GM20431 (cell line): ENCODE measurements around the gene ENPP3.

Source experiments
- in situ Hi-C: fragments of 300-500 bp; cut with MseI, MboI; formaldehyde crosslinking; loops from one replicate; pipeline ENCODE4 v1.15.0; 2020; ENCODE audit warnings: low sequenced_read_pairs; ENCODE audit not compliant: unreplicated experiment

The ENPP3 gene

GRCh38 chr6:131761060-131761761 lies 124.1 kb downstream of the ENPP3 start:
- in situ Hi-C loops, result no loop called here

DNA sequence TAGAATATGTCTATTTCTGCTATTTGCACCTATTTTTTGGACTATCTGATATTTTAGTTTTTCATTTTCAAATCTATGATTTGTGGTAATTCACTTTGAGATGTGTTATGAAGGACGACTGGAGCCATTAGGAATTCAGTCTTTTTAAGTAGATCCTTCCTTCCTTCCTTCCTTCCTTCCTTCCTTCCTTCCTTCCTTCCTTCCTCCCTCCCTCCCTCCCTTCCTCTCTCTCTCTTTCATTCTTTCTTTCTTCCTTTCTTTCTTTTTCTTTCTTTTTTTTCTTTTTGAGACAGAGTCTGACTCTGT lies 124.6 kb downstream of the ENPP3 start:
- in situ Hi-C loops, result no loop called here

GRCh38 chr6:131762984-131763383 lies 125.9 kb downstream of the ENPP3 start:
- in situ Hi-C loops, result no loop called here

DNA sequence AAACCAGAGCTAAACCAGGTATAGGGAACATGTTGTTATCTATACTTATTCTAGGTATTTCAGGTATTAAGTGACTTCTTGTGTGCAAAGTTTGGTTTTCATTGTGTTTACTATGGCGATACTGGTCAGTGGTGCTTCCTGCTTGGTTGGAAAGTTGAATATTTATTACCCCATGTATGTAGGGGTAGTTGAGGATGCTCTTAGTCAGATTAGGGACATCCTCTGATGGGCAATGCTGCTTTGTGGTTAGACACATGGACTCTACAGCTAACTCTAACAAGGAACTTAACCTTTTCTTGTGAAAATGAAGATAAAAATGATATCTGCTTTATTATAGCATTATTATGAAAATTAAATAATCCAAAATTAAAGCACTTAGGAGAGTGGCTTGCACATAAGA lies 126.6 kb downstream of the ENPP3 start:
- in situ Hi-C loops, result no loop called here

DNA sequence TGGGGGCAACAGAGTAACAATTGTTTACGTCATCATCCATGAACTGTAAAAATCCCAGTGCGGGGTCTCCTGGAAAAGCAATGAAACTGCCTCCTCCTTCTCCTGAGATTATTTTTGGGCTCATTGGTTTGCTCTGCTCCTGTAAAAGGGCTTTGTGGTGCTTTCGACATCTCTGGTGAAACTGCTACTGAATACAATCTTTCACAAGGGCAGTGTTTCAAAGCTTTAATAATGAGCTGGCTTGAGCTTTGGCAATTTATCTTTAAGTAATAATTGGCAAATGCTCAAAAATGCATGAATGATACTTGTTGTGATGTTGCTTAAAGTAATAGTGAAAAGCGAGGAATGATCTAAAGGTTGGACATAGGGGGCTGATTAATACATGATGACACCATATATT lies 127.2 kb downstream of the ENPP3 start:
- in situ Hi-C loops, result no loop called here

- in situ Hi-C loops, result no loop called here
These were observed 128.1 kb downstream of the ENPP3 start for GRCh38 chr6:131765081-131765803.

GRCh38 chr6:131765804-131766135 lies 128.7 kb downstream of the ENPP3 start:
- in situ Hi-C loops, result no loop called here

DNA sequence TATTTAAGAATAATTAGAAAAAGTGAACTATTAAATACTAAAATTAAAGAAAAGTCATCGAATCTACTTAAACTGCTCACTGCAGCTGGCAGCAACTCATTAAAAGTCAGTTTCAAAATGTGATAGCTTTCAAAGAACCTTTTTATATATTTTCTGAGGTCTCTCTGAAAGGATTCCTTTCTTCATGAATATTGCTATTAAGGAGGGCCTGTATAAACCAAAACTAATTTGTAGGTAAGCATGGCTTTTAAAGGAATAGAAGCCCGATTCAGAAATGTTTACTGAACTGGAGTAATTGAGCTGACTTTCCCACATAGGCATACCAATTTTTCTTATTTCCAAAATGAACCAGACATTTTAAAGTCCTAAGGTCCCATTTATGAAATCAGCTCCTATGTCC lies 129.5 kb downstream of the ENPP3 start:
- in situ Hi-C loops, result no loop called here

DNA sequence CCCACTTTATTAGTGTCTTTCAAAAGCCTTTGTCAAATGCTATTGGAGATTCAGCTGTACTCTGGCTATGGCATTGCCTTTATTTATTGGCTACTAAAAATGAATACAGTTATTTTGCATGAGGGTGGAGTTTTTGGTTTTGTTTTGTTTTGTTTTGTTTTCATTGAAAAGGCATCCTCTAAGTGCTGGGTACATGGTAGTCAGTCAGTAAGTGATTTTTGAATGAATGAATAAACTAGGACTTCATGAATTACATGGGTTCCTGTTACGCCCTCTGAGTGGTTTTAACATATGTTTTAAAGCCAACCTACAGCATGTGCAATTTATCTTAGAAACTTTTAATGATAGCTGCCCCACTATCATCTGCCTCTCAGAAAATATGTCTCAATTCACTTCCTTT lies 131.9 kb downstream of the ENPP3 start:
- in situ Hi-C loops, result no loop called here

DNA sequence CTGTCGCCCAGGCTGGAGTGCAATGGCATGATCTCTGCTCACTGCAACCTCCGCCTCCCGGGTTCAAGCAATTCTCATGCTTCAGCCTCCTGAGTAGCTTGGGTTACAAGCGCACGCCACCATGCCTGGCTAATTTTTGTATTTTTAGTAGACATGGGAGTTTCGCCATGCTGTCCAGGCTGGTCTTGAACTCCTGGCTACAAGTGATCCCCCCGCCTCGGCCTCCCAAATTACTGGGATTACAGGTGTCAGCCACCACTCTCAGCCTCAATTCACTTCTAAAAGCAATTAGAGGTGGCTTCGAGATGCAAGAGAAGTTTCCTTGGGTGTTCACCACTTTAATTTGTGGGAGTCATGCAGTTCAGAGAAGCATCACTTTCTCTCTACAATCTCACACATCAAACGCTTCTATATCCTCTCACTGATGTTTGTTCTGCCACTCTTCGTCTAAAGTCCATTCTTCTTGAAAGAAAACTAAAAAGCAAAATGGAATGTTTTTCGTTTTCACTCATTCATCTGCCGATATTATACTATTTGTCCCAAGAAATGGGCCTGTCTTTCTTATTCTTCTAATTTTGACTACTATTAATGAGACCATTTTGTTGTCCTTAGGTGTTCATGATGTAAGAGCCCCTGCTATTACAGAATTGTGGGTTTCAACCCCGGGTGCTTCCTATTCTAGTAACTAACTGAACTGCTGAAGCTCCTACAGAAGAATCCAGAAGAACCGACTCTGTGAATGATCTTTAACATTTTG lies 132.5 kb downstream of the ENPP3 start:
- in situ Hi-C loops, result no loop called here

DNA sequence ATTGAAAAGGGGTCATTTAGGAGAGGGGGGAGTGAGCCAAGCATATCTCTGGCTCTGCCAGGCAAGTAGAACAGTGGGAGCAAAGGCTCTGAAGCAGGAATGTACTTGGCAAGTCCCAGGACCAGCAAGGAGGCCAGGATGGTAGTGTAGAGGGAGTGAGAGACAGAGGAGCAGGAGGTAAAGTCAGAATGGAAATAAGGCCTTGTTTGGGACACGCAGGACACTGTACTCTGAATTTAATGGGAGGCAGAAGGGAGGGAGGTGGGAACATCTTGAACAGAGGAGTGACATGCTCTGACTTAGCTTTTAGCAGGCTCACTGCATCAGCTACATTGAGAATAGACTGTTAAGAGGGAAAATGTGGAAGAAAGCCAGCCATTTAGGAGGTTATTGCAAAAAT lies 133.7 kb downstream of the ENPP3 start:
- in situ Hi-C loops, result no loop called here

DNA sequence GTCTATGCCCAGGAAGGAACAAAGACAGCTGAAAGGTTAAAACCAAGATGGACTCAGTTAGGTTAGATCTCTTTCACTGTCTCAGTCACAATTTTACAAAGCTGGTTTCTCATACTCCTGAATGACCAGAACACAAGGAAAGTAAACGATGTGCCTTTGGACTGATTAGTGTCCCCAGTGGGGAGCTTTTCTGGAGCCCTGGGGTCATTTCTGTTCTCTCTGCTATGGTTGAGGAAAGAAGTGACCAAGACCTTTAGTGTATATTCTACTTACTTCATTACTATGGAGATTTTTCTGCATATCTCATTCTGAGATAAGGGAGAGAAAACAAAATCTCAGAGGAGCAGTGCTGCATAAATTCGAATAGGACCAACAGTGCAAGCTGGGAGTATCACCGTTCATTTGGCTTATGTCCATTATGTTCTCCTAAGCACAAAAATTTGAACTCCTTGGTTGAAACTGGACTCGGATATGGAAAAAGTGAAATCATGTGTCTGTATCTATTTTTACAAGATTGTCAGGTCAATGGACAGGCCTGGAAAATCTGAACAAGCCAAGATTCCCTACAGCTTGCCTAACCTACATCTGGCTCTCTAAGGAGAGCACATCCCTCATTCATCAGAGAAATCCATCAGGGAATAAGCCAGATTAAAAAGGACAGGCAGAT lies 136.3 kb downstream of the ENPP3 start:
- in situ Hi-C loops, result no loop called here

DNA sequence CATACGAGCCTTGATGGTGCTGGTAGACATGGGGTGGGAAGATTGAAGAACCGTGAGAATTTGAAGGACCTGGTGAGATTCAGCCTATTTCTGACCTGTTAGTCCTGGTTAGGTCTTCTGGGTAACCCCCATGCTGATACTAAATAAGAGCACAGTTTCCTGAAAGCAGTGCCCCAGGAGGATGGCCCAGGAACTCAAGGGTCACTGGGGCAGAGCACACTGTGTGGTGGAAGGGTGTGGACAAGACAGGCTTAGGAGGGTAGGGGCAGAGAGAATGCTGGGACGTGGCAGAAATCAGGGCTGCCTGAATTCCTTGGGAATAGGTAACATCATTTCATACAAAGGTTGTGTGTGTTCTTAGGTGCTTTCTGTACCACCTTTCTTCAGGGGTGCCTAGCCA lies 138.8 kb downstream of the ENPP3 start:
- in situ Hi-C loops, result no loop called here

DNA sequence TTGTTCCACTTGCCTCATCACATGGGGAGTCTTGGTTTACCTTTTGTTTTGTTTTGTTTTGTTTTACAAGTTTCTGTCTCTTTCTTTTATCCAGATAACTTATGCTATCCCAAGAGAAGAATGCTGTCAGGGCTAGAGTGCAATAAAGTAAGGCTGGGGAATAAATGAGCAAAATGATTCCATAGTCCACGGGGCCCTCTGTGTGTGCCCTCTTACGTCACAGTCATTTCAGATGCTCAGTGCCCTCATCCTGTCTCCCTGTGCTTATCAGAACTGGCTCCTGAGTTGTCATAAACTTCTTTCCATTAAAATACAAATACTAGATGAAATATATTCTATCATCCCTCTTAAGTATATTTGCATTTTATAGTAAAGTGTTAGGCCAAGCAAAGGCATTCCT lies 139.9 kb downstream of the ENPP3 start:
- in situ Hi-C loops, result no loop called here

GRCh38 chr6:131778169-131778568 lies 141.1 kb downstream of the ENPP3 start:
- in situ Hi-C loops, result no loop called here

DNA sequence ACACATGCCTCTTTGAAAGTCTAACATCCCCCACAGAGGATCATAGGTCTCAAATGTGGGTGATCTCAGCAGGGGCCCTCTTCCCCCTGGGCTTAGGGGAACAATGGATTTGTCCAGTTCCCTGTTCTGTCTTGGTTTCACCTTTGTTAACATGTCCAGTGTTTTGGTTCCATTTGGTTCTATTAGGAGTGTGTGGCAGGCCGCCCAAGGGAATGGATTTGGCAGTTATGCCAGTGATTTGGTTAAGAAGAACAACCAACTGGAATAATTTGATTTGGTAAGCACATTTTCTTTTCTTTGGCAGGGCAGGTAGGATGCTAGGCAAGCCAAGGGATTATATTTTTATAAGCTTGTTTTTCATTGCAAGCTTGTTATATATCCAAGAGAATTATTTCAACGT lies 142.2 kb downstream of the ENPP3 start:
- in situ Hi-C loops, result no loop called here

DNA sequence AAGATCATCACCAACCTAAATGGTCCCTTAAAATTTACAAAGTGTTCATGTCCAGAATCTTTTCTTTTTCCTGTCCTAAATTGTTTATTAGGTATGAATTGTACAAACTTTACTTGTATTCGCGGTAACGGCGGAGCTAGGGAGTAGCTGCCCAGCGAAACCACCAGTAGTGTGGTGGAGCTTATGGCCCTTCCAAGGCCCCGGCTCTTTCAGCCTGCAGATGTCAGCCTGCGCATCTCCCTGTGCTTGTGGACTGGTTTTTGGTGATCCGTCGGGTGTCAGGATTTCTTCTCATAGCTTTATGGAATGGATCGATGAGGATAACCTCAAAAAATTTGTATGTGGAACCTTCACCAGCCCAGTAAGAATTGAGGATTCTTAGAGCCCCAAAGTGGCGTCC lies 143.5 kb downstream of the ENPP3 start:
- in situ Hi-C loops, result no loop called here

- in situ Hi-C loops, result no loop called here
These were observed 144.6 kb downstream of the ENPP3 start for GRCh38 chr6:131781687-131782086.

GRCh38 chr6:131782764-131783163 lies 145.7 kb downstream of the ENPP3 start:
- in situ Hi-C loops, result no loop called here

DNA sequence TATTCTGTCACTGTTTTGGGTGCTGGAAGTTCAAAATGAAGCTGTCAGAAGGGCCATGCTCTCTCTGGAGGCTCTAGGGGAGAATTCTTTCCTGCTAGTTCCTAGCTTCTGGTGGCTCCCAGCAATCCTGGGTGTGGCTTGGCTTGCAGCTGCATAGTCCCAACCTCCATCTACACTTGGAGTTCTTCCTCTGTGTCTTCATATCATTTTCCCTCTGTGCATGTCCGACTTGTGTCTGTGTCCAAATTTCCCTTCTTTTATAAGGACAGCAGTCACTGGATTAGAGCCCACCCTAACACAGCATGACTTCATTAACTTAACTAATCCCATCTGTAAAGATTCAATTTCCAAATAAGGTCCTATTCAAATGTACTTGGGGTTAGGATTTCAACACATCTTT lies 147.5 kb downstream of the ENPP3 start:
- in situ Hi-C loops, result no loop called here

- in situ Hi-C loops, result no loop called here
These were observed 150.0 kb downstream of the ENPP3 start for GRCh38 chr6:131787079-131787478.
